ENCODE measurements around the gene SDHA. TPM values are rescaled to one million over a fixed set of nuclear protein-coding genes. Genes with fewer than 3 reads are reported as not detected.
"Not testable (repeated sequence)": the region's sequence is repeated elsewhere in the genome, so short reads cannot be mapped to it uniquely, and the experiment has no call there.

SDHA gene
- total RNA-seq, 1 experiment from 2014 or later = 43.2 TPM

GRCh38 chr5:240550-240949 lies 22.4 kb downstream of the SDHA start:
- H3K4me1 ChIP-seq; H3K36me3 ChIP-seq; H3K27ac ChIP-seq; H3K9me3 ChIP-seq (replicated peaks); H3K4me3 ChIP-seq; DNase-seq; H3K27me3 ChIP-seq: not testable (repeated sequence)

- not testable (repeated sequence) for H3K27me3 ChIP-seq; H3K36me3 ChIP-seq; H3K4me1 ChIP-seq; H3K4me3 ChIP-seq; DNase-seq; H3K27ac ChIP-seq; H3K9me3 ChIP-seq (replicated peaks)
Observed at GRCh38 chr5:241045-241669, 23.0 kb downstream of the SDHA start.

- not testable (repeated sequence) for H3K9me3 ChIP-seq (replicated peaks); H3K27ac ChIP-seq; H3K4me1 ChIP-seq; H3K27me3 ChIP-seq; H3K4me3 ChIP-seq; DNase-seq; H3K36me3 ChIP-seq
Observed at GRCh38 chr5:243683-244367, 25.7 kb downstream of the SDHA start.

GRCh38 chr5:245717-246116 lies 27.6 kb downstream of the SDHA start:
- H3K4me3 ChIP-seq; H3K27me3 ChIP-seq; H3K9me3 ChIP-seq (replicated peaks); H3K27ac ChIP-seq; H3K36me3 ChIP-seq; DNase-seq; H3K4me1 ChIP-seq: not testable (repeated sequence)

- not testable (repeated sequence) for DNase-seq, H3K27me3 ChIP-seq
Observed at GRCh38 chr5:250396-250795, 32.3 kb downstream of the SDHA start.

GRCh38 chr5:251016-251415 lies 32.9 kb downstream of the SDHA start:
- not testable (repeated sequence) for H3K27ac ChIP-seq; H3K36me3 ChIP-seq; H3K4me1 ChIP-seq; H3K4me3 ChIP-seq; DNase-seq; H3K9me3 ChIP-seq (replicated peaks); H3K27me3 ChIP-seq

More at GRCh38 chr5:250396-250795, 32.3 kb downstream of the SDHA start:
- H3K27ac ChIP-seq; H3K4me1 ChIP-seq; H3K9me3 ChIP-seq (replicated peaks); H3K4me3 ChIP-seq; H3K36me3 ChIP-seq: not testable (repeated sequence)

GRCh38 chr5:251538-251937 lies 33.4 kb downstream of the SDHA start:
- not testable (repeated sequence) for H3K4me3 ChIP-seq

GRCh38 chr5:251975-252374 lies 33.9 kb downstream of the SDHA start:
- H3K4me1 ChIP-seq; DNase-seq; H3K27me3 ChIP-seq; H3K9me3 ChIP-seq (replicated peaks); H3K27ac ChIP-seq; H3K4me3 ChIP-seq; H3K36me3 ChIP-seq: not testable (repeated sequence)

More at GRCh38 chr5:251538-251937, 33.4 kb downstream of the SDHA start:
- not testable (repeated sequence) for DNase-seq; H3K36me3 ChIP-seq; H3K4me1 ChIP-seq; H3K9me3 ChIP-seq (replicated peaks); H3K27ac ChIP-seq; H3K27me3 ChIP-seq

GRCh38 chr5:252546-252945 lies 34.4 kb downstream of the SDHA start:
- Histone ChIP-seq H3K27me3 (no peaks in the 10 kb centered on the region), H3K9me3 (replicated peaks) (no peaks in the 10 kb centered on the region), H3K27ac (no peak overlapping the region), H3K4me3 (no peak overlapping the region), H3K36me3 (peaks cover 5% of the 10 kb centered on the region; the same call in 1 of the 2 replicates), H3K4me1 (no peaks in the 10 kb centered on the region)
- DNase-seq = no peak

- H3K9me3 ChIP-seq (replicated peaks); H3K36me3 ChIP-seq; H3K27ac ChIP-seq; DNase-seq; H3K4me1 ChIP-seq; H3K27me3 ChIP-seq; H3K4me3 ChIP-seq: not testable (repeated sequence)
Observed at GRCh38 chr5:254322-254721, 36.2 kb downstream of the SDHA start.

- H3K36me3 ChIP-seq; H3K4me3 ChIP-seq; H3K9me3 ChIP-seq (replicated peaks); H3K4me1 ChIP-seq; H3K27ac ChIP-seq; H3K27me3 ChIP-seq; DNase-seq: not testable (repeated sequence)
Observed at GRCh38 chr5:255116-255515, 37.0 kb downstream of the SDHA start.

GRCh38 chr5:256347-256746 lies 38.2 kb downstream of the SDHA start:
- H3K27ac ChIP-seq; H3K36me3 ChIP-seq; DNase-seq; H3K4me3 ChIP-seq; H3K4me1 ChIP-seq; H3K9me3 ChIP-seq (replicated peaks); H3K27me3 ChIP-seq: not testable (repeated sequence)

- DNase-seq = no peak
- Histone ChIP-seq H3K4me3 (no peak overlapping the region), H3K27ac (no peak overlapping the region), H3K27me3 (no peaks in the 10 kb centered on the region), H3K4me1 (no peaks in the 10 kb centered on the region), H3K9me3 (replicated peaks) (no peaks in the 10 kb centered on the region), H3K36me3 (peaks cover 5% of the 10 kb centered on the region; the same call in 1 of the 2 replicates)
Observed at GRCh38 chr5:257148-257547, 39.0 kb downstream of the SDHA start.

GRCh38 chr5:263275-263974 lies 45.3 kb downstream of the SDHA start:
- H3K4me3 ChIP-seq; H3K9me3 ChIP-seq (replicated peaks); DNase-seq; H3K27ac ChIP-seq; H3K36me3 ChIP-seq; H3K4me1 ChIP-seq; H3K27me3 ChIP-seq: not testable (repeated sequence)

GRCh38 chr5:264338-264737 lies 46.2 kb downstream of the SDHA start:
- Histone ChIP-seq H3K27ac (no peak overlapping the region), H3K36me3 (no peaks in the 10 kb centered on the region), H3K4me1 (peaks cover 2% of the 10 kb centered on the region; the same call in 1 of the 2 replicates), H3K9me3 (replicated peaks) (no peaks in the 10 kb centered on the region), H3K4me3 (no peak overlapping the region), H3K27me3 (no peaks in the 10 kb centered on the region)
- no peak for DNase-seq
